ENCODE results near the gene MXD4.

The MXD4 gene

DNA sequence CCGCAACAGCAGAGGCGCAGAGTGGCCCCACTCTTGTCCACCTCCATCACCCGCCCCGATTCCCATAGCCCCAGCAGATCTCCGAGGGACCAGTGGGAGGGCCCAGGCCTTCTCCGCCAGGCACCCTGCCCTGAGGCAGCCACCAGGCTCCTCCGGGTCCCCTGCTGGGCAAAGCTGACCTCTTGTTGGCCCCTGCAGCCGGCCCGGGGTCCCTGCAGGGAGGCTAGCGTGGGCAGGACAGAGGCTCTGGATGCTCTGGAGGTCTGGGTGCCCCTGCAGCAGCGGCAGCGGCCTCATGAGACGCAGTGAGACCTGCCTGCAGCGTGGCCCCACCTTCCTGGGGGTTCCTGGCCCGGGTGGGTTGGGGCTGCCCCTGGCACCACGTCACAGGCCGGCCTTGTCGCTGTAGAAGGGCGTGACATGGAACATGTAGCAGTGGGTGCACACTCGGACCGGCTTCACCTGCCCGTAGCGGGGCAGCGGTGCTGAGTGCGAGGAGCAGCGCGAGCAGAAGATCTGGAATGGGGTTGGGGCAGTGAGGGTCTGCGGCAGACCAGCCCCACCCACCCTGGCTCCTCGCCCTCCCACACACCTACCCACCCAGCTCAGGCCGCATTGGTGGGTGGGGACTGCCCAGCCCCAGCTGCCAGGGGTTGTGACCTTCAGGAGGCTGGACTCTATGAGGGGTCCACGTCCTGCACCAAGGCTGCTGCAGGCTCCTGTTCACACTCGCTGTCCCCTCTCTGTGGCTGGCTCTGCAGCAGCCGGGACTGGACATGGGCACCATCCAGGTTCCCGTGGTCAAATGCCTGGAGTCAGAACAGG is 8.6 kb upstream of the MXD4 start:
- no peak for FAIRE-seq
- DNase-seq (ENCODE audit: insufficient read length, low spot score): no peak
- TF ChIP-seq POLR2A (IDR thresholded peaks at IDR 0.05; ENCODE audit: low read depth, low read length) (no peak), PAX5 (IDR thresholded peaks at IDR 0.05; ENCODE audit: insufficient read depth, low read length, severe bottlenecking) (no peak), POU2F2 (IDR thresholded peaks at IDR 0.05; ENCODE audit: low read depth, low read length) (no peak), POLR2AphosphoS5 (IDR thresholded peaks at IDR 0.05; ENCODE audit: low read depth, low read length) (no peak), SPI1 (IDR thresholded peaks at IDR 0.05; ENCODE audit: low read depth, low read length) (no peak), TAF1 (IDR thresholded peaks at IDR 0.05; ENCODE audit: low read depth, low read length) (no peak)

DNA sequence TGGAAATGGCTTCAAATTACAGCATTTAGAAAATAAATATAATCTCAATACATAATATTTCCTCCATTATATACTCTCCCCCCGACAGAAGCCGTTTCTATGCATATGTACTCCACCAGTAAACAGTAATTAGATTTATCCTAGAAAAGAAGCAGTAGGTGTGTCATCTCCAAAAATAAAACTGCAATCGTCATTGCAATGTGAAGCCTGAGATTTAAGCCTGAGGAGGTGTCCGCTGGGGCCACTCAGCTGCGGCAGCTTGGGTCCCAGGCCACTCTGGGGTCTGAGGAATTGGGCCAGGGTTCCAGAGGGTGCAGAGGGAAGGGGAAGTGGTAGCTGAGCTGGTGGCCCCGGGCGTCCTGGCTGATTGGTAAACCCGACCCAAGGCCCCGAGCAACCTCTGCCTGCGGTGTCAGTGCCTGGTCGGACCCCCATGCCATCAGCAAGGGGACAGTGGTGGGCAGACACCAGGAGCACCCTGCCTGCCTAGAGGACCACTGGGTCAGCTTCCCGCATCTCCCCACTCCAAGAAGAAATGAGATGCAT is 7.8 kb upstream of the MXD4 start:
- no peak for TF ChIP-seq POU2F2 (IDR thresholded peaks at IDR 0.05; ENCODE audit: low read depth, low read length)
- TF ChIP-seq TAF1 (IDR thresholded peaks at IDR 0.05; ENCODE audit: low read depth, low read length): no peak
- no peak for TF ChIP-seq POLR2AphosphoS5 (IDR thresholded peaks at IDR 0.05; ENCODE audit: low read depth, low read length)
- FAIRE-seq: no peak
- DNase-seq (ENCODE audit: insufficient read length, low spot score): no peak

DNA sequence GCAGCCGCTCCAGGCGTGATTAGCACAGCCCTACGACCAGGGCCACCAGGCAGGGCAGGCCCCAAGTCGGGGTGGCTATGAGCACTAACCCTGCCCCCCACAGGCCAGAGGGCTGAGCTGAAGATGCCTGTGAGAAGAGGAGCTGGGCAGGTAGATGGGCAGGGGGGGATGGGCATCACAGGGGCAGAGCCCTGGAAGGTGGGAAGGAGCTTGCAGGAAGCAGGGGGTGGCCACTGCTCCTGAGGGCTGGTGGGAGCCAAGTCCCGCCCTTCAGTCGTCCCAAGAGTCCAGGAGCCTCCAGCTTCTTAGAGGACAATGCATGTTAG is 7.3 kb upstream of the MXD4 start:
- no peak for TF ChIP-seq POLR2A (IDR thresholded peaks at IDR 0.05; ENCODE audit: low read depth, low read length)
- TF ChIP-seq PAX5 (IDR thresholded peaks at IDR 0.05; ENCODE audit: insufficient read depth, low read length, severe bottlenecking): no peak
- TF ChIP-seq SPI1 (IDR thresholded peaks at IDR 0.05; ENCODE audit: low read depth, low read length): no peak
- TF ChIP-seq TAF1 (IDR thresholded peaks at IDR 0.05; ENCODE audit: low read depth, low read length): no peak
- TF ChIP-seq POU2F2 (IDR thresholded peaks at IDR 0.05; ENCODE audit: low read depth, low read length): no peak
- no peak for TF ChIP-seq POLR2AphosphoS5 (IDR thresholded peaks at IDR 0.05; ENCODE audit: low read depth, low read length)
- DNase-seq (ENCODE audit: insufficient read length, low spot score) (no peak), FAIRE-seq (no peak)

DNA sequence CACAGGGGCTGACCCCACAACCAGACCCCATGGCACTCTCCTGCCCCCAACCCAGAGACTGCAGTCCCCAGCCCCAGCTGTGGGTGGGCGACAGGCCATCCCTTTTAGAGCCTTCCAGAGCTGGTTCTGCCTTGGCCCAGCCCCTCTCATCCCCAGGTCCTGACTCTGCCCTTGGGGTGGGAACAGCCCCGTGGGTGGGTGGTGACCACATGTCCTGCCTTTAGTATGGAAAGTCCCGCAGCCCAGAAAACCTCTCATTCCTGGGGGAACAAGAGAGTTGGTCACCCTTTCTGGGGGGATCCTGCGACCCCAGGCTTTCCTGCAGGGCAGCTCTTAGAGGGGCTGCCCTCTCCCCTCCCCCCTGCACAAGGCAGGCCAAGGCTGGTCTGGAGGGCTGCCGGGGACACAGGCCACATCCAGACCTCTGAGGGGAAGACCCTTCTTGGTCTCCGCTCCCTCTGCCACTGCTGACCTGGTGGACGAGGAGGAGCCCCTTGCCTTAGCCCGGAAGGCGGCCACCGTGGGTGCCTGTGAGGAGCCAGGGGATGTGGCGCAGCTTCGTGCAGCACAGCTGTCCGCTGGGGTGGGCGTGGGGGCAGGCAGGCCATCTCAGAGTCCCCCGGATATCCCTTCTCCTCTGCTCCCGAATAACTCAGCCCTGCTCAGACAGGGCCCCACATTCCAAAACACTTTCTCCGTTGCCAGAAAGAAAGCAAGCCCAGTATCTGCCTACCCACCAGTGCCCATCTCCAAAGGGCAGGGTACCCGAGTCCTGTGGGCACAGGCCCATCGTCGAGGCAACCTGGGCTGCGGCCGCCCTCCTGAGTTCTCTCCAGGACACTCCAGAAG is 6.7 kb upstream of the MXD4 start:
- DNase-seq (ENCODE audit: insufficient read length, low spot score) (no peak), FAIRE-seq (no peak)
- TF ChIP-seq POLR2AphosphoS5 (IDR thresholded peaks at IDR 0.05; ENCODE audit: low read depth, low read length) (no peak), TAF1 (IDR thresholded peaks at IDR 0.05; ENCODE audit: low read depth, low read length) (no peak), SPI1 (IDR thresholded peaks at IDR 0.05; ENCODE audit: low read depth, low read length) (no peak), POLR2A (IDR thresholded peaks at IDR 0.05; ENCODE audit: low read depth, low read length) (no peak), PAX5 (IDR thresholded peaks at IDR 0.05; ENCODE audit: insufficient read depth, low read length, severe bottlenecking) (no peak), POU2F2 (IDR thresholded peaks at IDR 0.05; ENCODE audit: low read depth, low read length) (no peak)

DNA sequence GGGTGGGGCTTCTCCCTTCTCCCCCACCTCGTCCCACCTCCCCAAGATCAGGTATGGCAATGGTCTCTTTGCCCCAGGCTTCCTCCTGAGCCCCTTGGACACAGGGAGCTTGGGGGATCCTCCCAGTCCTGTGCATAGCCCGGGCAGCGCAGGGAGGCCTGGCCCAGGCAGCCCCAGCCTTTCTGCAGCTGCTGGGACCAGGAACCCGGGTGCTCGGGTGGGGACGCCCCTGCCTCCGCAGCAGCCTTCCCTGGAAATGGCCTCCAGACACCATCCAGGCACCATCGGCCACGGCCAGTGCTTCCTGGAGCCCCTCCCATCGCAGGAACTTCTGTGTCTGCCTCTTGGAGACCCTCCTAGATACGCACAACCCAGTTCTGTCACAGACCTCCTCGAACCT is 5.9 kb upstream of the MXD4 start:
- no peak for TF ChIP-seq POU2F2 (IDR thresholded peaks at IDR 0.05; ENCODE audit: low read depth, low read length)
- FAIRE-seq (no peak), DNase-seq (ENCODE audit: insufficient read length, low spot score) (no peak)

DNA sequence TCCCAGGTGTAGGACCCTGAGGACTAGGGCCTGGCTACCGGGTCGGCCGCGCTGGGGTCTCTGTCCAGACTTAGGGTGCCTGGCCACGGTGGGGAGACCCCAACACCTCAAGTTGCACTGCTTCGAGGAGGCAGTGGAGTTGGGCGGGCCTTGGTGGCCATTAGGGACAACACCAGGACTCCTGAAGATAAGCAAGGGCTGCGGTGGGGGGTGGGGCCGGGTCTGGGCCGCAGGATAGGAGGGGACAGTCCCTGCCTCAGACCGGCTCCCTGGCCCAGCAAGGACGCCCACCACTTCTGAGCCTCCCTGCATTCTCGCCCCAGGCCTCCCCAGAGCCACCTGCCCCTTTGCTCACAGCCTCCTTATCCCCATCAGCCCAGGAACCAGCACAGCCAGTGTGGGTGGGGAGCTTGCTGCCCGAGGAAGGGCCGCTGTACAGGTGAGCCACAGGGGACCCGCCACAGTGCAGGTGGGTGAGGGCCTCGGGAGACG is 5.5 kb upstream of the MXD4 start:
- DNase-seq (ENCODE audit: insufficient read length, low spot score): no peak
- FAIRE-seq: no peak

DNA sequence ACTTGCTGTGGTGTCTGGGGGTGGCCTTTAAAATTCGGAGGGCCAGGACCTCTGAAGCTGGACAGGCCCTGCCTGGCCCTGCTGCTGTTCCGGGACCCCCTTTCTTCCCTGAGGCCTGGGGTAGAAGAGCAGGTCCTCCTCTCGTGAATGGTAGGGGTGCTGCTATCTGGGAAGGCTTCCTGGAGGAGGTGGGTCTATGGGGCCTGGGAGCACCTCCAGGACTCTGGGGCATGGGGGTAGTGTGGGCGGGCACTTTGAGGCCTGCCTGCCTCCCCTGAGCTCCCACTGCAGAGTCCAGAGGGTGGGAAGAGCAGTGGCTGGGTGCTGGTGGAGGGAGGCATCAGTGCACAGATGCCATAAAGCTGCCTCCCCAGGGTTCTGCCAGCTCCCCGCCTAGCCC is 4.9 kb upstream of the MXD4 start:
- DNase-seq (ENCODE audit: insufficient read length, low spot score) (no peak), FAIRE-seq (no peak)
- TF ChIP-seq PAX5 (IDR thresholded peaks at IDR 0.05; ENCODE audit: insufficient read depth, low read length, severe bottlenecking): no peak
- TF ChIP-seq TAF1 (IDR thresholded peaks at IDR 0.05; ENCODE audit: low read depth, low read length): no peak
- TF ChIP-seq SPI1 (IDR thresholded peaks at IDR 0.05; ENCODE audit: low read depth, low read length): no peak
- no peak for TF ChIP-seq POLR2AphosphoS5 (IDR thresholded peaks at IDR 0.05; ENCODE audit: low read depth, low read length)
- no peak for TF ChIP-seq POU2F2 (IDR thresholded peaks at IDR 0.05; ENCODE audit: low read depth, low read length)
- no peak for TF ChIP-seq POLR2A (IDR thresholded peaks at IDR 0.05; ENCODE audit: low read depth, low read length)

More for the DNA sequence above, 5.5 kb upstream of the MXD4 start:
- TF ChIP-seq TAF1 (IDR thresholded peaks at IDR 0.05; ENCODE audit: low read depth, low read length): no peak
- no peak for TF ChIP-seq POLR2AphosphoS5 (IDR thresholded peaks at IDR 0.05; ENCODE audit: low read depth, low read length)
- TF ChIP-seq POLR2A (IDR thresholded peaks at IDR 0.05; ENCODE audit: low read depth, low read length): no peak
- no peak for TF ChIP-seq PAX5 (IDR thresholded peaks at IDR 0.05; ENCODE audit: insufficient read depth, low read length, severe bottlenecking)
- TF ChIP-seq SPI1 (IDR thresholded peaks at IDR 0.05; ENCODE audit: low read depth, low read length): no peak
- no peak for TF ChIP-seq POU2F2 (IDR thresholded peaks at IDR 0.05; ENCODE audit: low read depth, low read length)

DNA sequence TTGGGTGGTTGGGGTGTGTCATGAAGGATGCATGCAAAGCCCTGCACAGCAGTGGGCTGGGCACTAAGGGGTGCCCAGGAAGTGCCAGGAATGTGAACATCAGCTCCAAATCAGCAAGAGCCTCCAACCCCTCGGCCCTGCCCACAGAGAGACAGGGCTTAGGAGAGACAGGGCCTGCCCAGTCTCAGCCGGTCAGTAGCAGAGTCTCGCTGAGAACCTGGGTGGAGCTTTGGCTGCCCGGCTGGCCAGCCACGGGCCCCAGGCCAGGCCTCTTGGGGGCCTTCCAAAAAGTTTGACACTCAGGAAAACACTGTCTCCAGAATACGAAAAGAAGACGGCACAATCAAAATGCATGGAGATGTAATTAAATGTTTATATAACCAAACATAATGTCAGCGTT is 4.3 kb upstream of the MXD4 start:
- no peak for DNase-seq (ENCODE audit: insufficient read length, low spot score)
- TF ChIP-seq PAX5 (IDR thresholded peaks at IDR 0.05; ENCODE audit: insufficient read depth, low read length, severe bottlenecking) (no peak), TAF1 (IDR thresholded peaks at IDR 0.05; ENCODE audit: low read depth, low read length) (no peak), POLR2AphosphoS5 (IDR thresholded peaks at IDR 0.05; ENCODE audit: low read depth, low read length) (no peak), POU2F2 (IDR thresholded peaks at IDR 0.05; ENCODE audit: low read depth, low read length) (no peak), SPI1 (IDR thresholded peaks at IDR 0.05; ENCODE audit: low read depth, low read length) (no peak), POLR2A (IDR thresholded peaks at IDR 0.05; ENCODE audit: low read depth, low read length) (no peak)
- no peak for FAIRE-seq
